CD4-positive, alpha-beta memory T cell (primary cell): Measurements from ENCODE around the gene THSD4. TPM values are rescaled to one million over a fixed set of nuclear protein-coding genes. Genes with fewer than 3 reads are reported as not detected.

Source experiments
- CTCF ChIA-PET: fragments of 350-600 bp; sonication (Branson Sonifier 250); formaldehyde crosslinking; loops from one replicate; lab custom pipeline; 2021; ENCODE audit warnings: inconsistent platforms; ENCODE audit not compliant: partially characterized antibody; lab: Charles Lee
- POLR2A ChIA-PET: fragments of 350-600 bp; sonication (Branson Sonifier 250); formaldehyde crosslinking; loops from one replicate; lab custom pipeline; 2021; ENCODE audit not compliant: partially characterized antibody; lab: Charles Lee
- DNase-seq, 5 donors: peaks; one replicate each; pipeline versions ENCODE4 v3.0.0 to v3.0.0-alpha.2; 2020 to 2022; ENCODE audit warnings: mixed read lengths in 1 of 5
- H3K27ac ChIP-seq: one replicate; pipeline ENCODE4 v1.7.0; 2013; ENCODE audit warnings: low read depth, low read length
- H3K27me3 ChIP-seq: 2 replicates; pipeline ENCODE4 v1.7.0; 2013; ENCODE audit warnings: mild to moderate bottlenecking, low read length, moderate library complexity; ENCODE audit not compliant: insufficient read depth
- H3K36me3 ChIP-seq: 2 replicates; pipeline ENCODE4 v1.7.0; 2013; ENCODE audit warnings: mild to moderate bottlenecking, low read length, moderate library complexity; ENCODE audit not compliant: insufficient read depth
- H3K4me1 ChIP-seq: 2 replicates; pipeline ENCODE4 v1.7.0; 2013; ENCODE audit warnings: mild to moderate bottlenecking, low read length, moderate library complexity; ENCODE audit not compliant: insufficient read depth
- H3K4me3 ChIP-seq, 2 donors: one replicate each; pipeline ENCODE4 v1.7.0; 2013; ENCODE audit warnings: low read length in 2 of 2, mild to moderate bottlenecking in 1 of 2
- H3K9me3 ChIP-seq, 2 donors: one replicate each; pipeline ENCODE4 v1.7.0; 2013; ENCODE audit warnings: low read length in 2 of 2, control low read depth in 1 of 2; ENCODE audit not compliant: control insufficient read depth in 1 of 2
- H3K27ac Mint-ChIP-seq, 7 donors: one replicate each; pipeline ENCODE4 v1.8.0; 2020 to 2021; ENCODE audit warnings: mixed read lengths in 7 of 7, mild to moderate bottlenecking in 6 of 7, inconsistent platforms in 3 of 7, moderate library complexity in 3 of 7
- H3K27me3 Mint-ChIP-seq, 2 donors: one replicate each; pipeline ENCODE4 v1.8.0; 2020 to 2021; ENCODE audit warnings: mixed read lengths in 2 of 2
- H3K36me3 Mint-ChIP-seq, 2 donors: one replicate each; pipeline ENCODE4 v1.8.0; 2020 to 2021; ENCODE audit warnings: mixed read lengths in 2 of 2, inconsistent platforms in 1 of 2, mild to moderate bottlenecking in 1 of 2
- H3K4me1 Mint-ChIP-seq, 4 donors: one replicate each; pipeline ENCODE4 v1.8.0; 2020 to 2021; ENCODE audit warnings: mixed read lengths in 4 of 4, mild to moderate bottlenecking in 1 of 4
- H3K4me3 Mint-ChIP-seq, 8 donors: one replicate each; pipeline ENCODE4 v1.8.0; 2020 to 2021; ENCODE audit warnings: mixed read lengths in 8 of 8, mild to moderate bottlenecking in 7 of 8, moderate library complexity in 6 of 8, inconsistent platforms in 3 of 8
- H3K9me3 Mint-ChIP-seq, 8 donors: one replicate each; pipeline ENCODE4 v1.8.0; 2020 to 2021; ENCODE audit warnings: mixed read lengths in 8 of 8, mild to moderate bottlenecking in 5 of 8, inconsistent platforms in 3 of 8, moderate library complexity in 1 of 8
- intact Hi-C: fragments of 100-400 bp; cut with micrococcal nuclease; formaldehyde crosslinking; loops from one replicate; pipeline ENCODE4 v1.15.1; 2023
- polyA plus RNA-seq, 2 donors: library from polyadenylated mRNA; unstranded; fragments of 300-500 nt; fragmentation: Illumina TruSeq; gene quantifications; one replicate each; pipeline ENCODE4 v1.2.3, GENCODE V29; 2021
- total RNA-seq, 2 experiments: library from RNA; stranded (reverse); gene quantifications; one replicate each; pipeline ENCODE4 v1.2.3, GENCODE V29; 2021

The THSD4 gene
- total and polyA plus RNA-seq, 4 experiments from 2014 or later: not detected

GRCh38 chr15:71706461-71707229, 591.4 kb downstream of the THSD4 start:
- no peak overlapping the region for H3K27ac Mint-ChIP-seq
- Histone ChIP-seq H3K27ac (no peak overlapping the region), H3K27me3 (no peaks in the 10 kb centered on the region), H3K4me1 (no peaks in the 10 kb centered on the region), H3K36me3 (no peaks in the 10 kb centered on the region), H3K9me3 (no peaks in the 10 kb centered on the region), H3K4me3 (no peak overlapping the region)
- no peaks in the 10 kb centered on the region for H3K36me3 Mint-ChIP-seq
- H3K9me3 Mint-ChIP-seq: no peaks in the 10 kb centered on the region
- no peak for DNase-seq
- no peak overlapping the region for H3K4me3 Mint-ChIP-seq
- peaks cover 15 to 17% of the 10 kb centered on the region in 2 donors for H3K27me3 Mint-ChIP-seq
- ChIA-PET CTCF (no interaction called here), POLR2A (no interaction called here)
- intact Hi-C loops: no loop called here
- no peaks in the 10 kb centered on the region for H3K4me1 Mint-ChIP-seq

GRCh38 chr15:71707230-71708050, 592.2 kb downstream of the THSD4 start:
- intact Hi-C loops: no loop called here
- H3K4me3 Mint-ChIP-seq: no peak overlapping the region

GRCh38 chr15:71708051-71708429, 592.8 kb downstream of the THSD4 start:
- H3K4me1 ChIP-seq: no peaks in the 10 kb centered on the region
- POLR2A ChIA-PET: no interaction called here
- peaks cover 0 to 3% (median 1%) of the 10 kb centered on the region in 4 donors for H3K4me1 Mint-ChIP-seq
- H3K9me3 ChIP-seq: no peaks in the 10 kb centered on the region
- intact Hi-C loops: no loop called here
- peaks cover 15% of the 10 kb centered on the region in 2 donors for H3K27me3 Mint-ChIP-seq
- DNase-seq: no peak
- no peak overlapping the region for H3K27ac Mint-ChIP-seq
- H3K9me3 Mint-ChIP-seq: no peaks in the 10 kb centered on the region
- CTCF ChIA-PET: no interaction called here
- H3K4me3 ChIP-seq: no peak overlapping the region
- H3K4me3 Mint-ChIP-seq: no peak overlapping the region
- H3K27me3 ChIP-seq: no peaks in the 10 kb centered on the region
- no peaks in the 10 kb centered on the region for H3K36me3 ChIP-seq
- H3K27ac ChIP-seq: no peak overlapping the region
- no peaks in the 10 kb centered on the region for H3K36me3 Mint-ChIP-seq

More at GRCh38 chr15:71707230-71708050, 592.2 kb downstream of the THSD4 start:
- no peaks in the 10 kb centered on the region for H3K4me1 ChIP-seq
- no peak overlapping the region for H3K4me3 ChIP-seq
- H3K36me3 Mint-ChIP-seq: no peaks in the 10 kb centered on the region
- no peaks in the 10 kb centered on the region for H3K9me3 Mint-ChIP-seq
- CTCF ChIA-PET: no interaction called here
- H3K9me3 ChIP-seq: no peaks in the 10 kb centered on the region
- no peak for DNase-seq
- no peaks in the 10 kb centered on the region for H3K36me3 ChIP-seq
- H3K27me3 ChIP-seq: no peaks in the 10 kb centered on the region
- POLR2A ChIA-PET: no interaction called here
- no peak overlapping the region for H3K27ac ChIP-seq
- H3K4me1 Mint-ChIP-seq: peaks cover 0 to 3% (median 1%) of the 10 kb centered on the region in 4 donors
- no peak overlapping the region for H3K27ac Mint-ChIP-seq
- peaks cover 15% of the 10 kb centered on the region in 2 donors for H3K27me3 Mint-ChIP-seq

- no peaks in the 10 kb centered on the region for H3K4me1 ChIP-seq
- no peaks in the 10 kb centered on the region for H3K9me3 Mint-ChIP-seq
- CTCF ChIA-PET: no interaction called here
- H3K36me3 Mint-ChIP-seq: no peaks in the 10 kb centered on the region
- H3K36me3 ChIP-seq: no peaks in the 10 kb centered on the region
- no peak overlapping the region for H3K4me3 ChIP-seq
- no peaks in the 10 kb centered on the region for H3K27me3 ChIP-seq
- H3K4me3 Mint-ChIP-seq: no peak overlapping the region
- no peak overlapping the region for H3K27ac Mint-ChIP-seq
- peaks cover 15 to 19% of the 10 kb centered on the region in 2 donors for H3K27me3 Mint-ChIP-seq
- DNase-seq: no peak
- POLR2A ChIA-PET: no interaction called here
- no peak overlapping the region for H3K27ac ChIP-seq
- peaks cover 0 to 3% (median 1%) of the 10 kb centered on the region in 4 donors for H3K4me1 Mint-ChIP-seq
- H3K9me3 ChIP-seq: no peaks in the 10 kb centered on the region
- intact Hi-C loops: no loop called here
These were observed 593.5 kb downstream of the THSD4 start for GRCh38 chr15:71708741-71709140.

- ChIA-PET CTCF (no interaction called here), POLR2A (interaction anchor here (0.8 kb wide), 1 partner anchor 364 kb away, joined by 3 read pairs; no protein-coding TSS in a partner anchor)
- H3K27me3 ChIP-seq: no peaks in the 10 kb centered on the region
- DNase-seq: no peak
- Mint-ChIP-seq H3K36me3 (no peaks in the 10 kb centered on the region), H3K27ac (no peak overlapping the region), H3K27me3 (peaks cover 10 to 19% of the 10 kb centered on the region in 2 donors), H3K4me3 (no peak overlapping the region), H3K9me3 (no peaks in the 10 kb centered on the region), H3K4me1 (peaks cover 0 to 3% (median 1%) of the 10 kb centered on the region in 4 donors)
- no peaks in the 10 kb centered on the region for H3K4me1 ChIP-seq
- no peaks in the 10 kb centered on the region for H3K36me3 ChIP-seq
- intact Hi-C loops: no loop called here
- no peaks in the 10 kb centered on the region for H3K9me3 ChIP-seq
- H3K4me3 ChIP-seq: no peak overlapping the region
- no peak overlapping the region for H3K27ac ChIP-seq
These were observed 594.6 kb downstream of the THSD4 start for GRCh38 chr15:71709808-71710418.

- Histone ChIP-seq H3K4me3 (no peak overlapping the region), H3K9me3 (no peaks in the 10 kb centered on the region), H3K4me1 (no peaks in the 10 kb centered on the region), H3K36me3 (no peaks in the 10 kb centered on the region), H3K27me3 (no peaks in the 10 kb centered on the region), H3K27ac (no peak overlapping the region)
- H3K4me3 Mint-ChIP-seq: no peak overlapping the region
- H3K9me3 Mint-ChIP-seq: no peaks in the 10 kb centered on the region
- POLR2A ChIA-PET: no interaction called here
- peaks cover 0 to 3% (median 1%) of the 10 kb centered on the region in 4 donors for H3K4me1 Mint-ChIP-seq
- H3K27me3 Mint-ChIP-seq: peaks cover 0 to 12% of the 10 kb centered on the region in 2 donors
- no peak for DNase-seq
- intact Hi-C loops: no loop called here
- CTCF ChIA-PET: no interaction called here
- H3K36me3 Mint-ChIP-seq: no peaks in the 10 kb centered on the region
- peak overlapping the region in 2 of 7 donors; percentile 9 to 18 for H3K27ac Mint-ChIP-seq
These were observed 596.9 kb downstream of the THSD4 start for GRCh38 chr15:71712182-71712581.
